ENCODE measurements around the gene CCDC152. TPM values are rescaled to one million over a fixed set of nuclear protein-coding genes. Genes with fewer than 3 reads are reported as not detected.

The CCDC152 gene
- total and polyA plus RNA-seq, 10 of the 15 experiments (the other 5 are each of a cell fraction or from before 2014, with no cell fraction given), result 0.12 to 25.8 (median 13.5) TPM

- TF ChIP-seq, protein P1, sequence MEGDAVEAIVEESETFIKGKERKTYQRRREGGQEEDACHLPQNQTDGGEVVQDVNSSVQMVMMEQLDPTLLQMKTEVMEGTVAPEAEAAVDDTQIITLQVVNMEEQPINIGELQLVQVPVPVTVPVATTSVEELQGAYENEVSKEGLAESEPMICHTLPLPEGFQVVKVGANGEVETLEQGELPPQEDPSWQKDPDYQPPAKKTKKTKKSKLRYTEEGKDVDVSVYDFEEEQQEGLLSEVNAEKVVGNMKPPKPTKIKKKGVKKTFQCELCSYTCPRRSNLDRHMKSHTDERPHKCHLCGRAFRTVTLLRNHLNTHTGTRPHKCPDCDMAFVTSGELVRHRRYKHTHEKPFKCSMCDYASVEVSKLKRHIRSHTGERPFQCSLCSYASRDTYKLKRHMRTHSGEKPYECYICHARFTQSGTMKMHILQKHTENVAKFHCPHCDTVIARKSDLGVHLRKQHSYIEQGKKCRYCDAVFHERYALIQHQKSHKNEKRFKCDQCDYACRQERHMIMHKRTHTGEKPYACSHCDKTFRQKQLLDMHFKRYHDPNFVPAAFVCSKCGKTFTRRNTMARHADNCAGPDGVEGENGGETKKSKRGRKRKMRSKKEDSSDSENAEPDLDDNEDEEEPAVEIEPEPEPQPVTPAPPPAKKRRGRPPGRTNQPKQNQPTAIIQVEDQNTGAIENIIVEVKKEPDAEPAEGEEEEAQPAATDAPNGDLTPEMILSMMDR (IDR thresholded peaks at IDR 0.05 in 2 of 3, conservative IDR thresholded peaks at IDR 0.05 in 1 of 3; ENCODE audit: control insufficient read depth in 2 of 3, extremely low read depth in 1 of 3, insufficient read depth in 1 of 3, low read depth in 3 of 3, low read length in 3 of 3), result no peak
- TF ChIP-seq MTA3 (IDR thresholded peaks at IDR 0.05; ENCODE audit: borderline replicate concordance, low read length) (no peak), YBX1 (IDR thresholded peaks at IDR 0.05) (no peak), ZZZ3 (IDR thresholded peaks at IDR 0.05; ENCODE audit: control insufficient read depth, insufficient read length, low read depth) (no peak), PBX3 (IDR thresholded peaks at IDR 0.05; ENCODE audit: insufficient replicate concordance, low read depth, low read length) (no peak), NR2C1 (IDR thresholded peaks at IDR 0.05) (no peak), NFIC (IDR thresholded peaks at IDR 0.05; ENCODE audit: low read depth, low read length) (peak; percentile 79), ATF7 (IDR thresholded peaks at IDR 0.05; ENCODE audit: low read depth) (no peak), TCF3 (IDR thresholded peaks at IDR 0.05; ENCODE audit: borderline replicate concordance, insufficient read depth, low read depth, low read length) (no peak), TARDBP (IDR thresholded peaks at IDR 0.05; ENCODE audit: borderline replicate concordance) (no peak), ZBTB33 (IDR thresholded peaks at IDR 0.05) (no peak), KLF5 (IDR thresholded peaks at IDR 0.05; ENCODE audit: partially characterized antibody) (no peak), SUPT20H (IDR thresholded peaks at IDR 0.05; ENCODE audit: borderline replicate concordance, control insufficient read depth, low read depth, low read length) (no peak), SMC3 (IDR thresholded peaks at IDR 0.05; ENCODE audit: borderline replicate concordance, low read length) (no peak), RAD51 (IDR thresholded peaks at IDR 0.05) (no peak), SREBF1 (IDR thresholded peaks at IDR 0.05; ENCODE audit: low read length) (no peak), RFX5 (IDR thresholded peaks at IDR 0.05; ENCODE audit: low read depth, low read length) (no peak), IKZF2 (IDR thresholded peaks at IDR 0.05) (0 out of 4 replicates have a peak, but pooled peaks of 1 of the 2 experiments have one; percentile 15), EP300 (IDR thresholded peaks at IDR 0.05; ENCODE audit: borderline replicate concordance in 1 of 2, control insufficient read depth in 1 of 2, low read depth in 2 of 2, low read length in 2 of 2) (no peak)
- TF ChIP-seq, protein P2, sequence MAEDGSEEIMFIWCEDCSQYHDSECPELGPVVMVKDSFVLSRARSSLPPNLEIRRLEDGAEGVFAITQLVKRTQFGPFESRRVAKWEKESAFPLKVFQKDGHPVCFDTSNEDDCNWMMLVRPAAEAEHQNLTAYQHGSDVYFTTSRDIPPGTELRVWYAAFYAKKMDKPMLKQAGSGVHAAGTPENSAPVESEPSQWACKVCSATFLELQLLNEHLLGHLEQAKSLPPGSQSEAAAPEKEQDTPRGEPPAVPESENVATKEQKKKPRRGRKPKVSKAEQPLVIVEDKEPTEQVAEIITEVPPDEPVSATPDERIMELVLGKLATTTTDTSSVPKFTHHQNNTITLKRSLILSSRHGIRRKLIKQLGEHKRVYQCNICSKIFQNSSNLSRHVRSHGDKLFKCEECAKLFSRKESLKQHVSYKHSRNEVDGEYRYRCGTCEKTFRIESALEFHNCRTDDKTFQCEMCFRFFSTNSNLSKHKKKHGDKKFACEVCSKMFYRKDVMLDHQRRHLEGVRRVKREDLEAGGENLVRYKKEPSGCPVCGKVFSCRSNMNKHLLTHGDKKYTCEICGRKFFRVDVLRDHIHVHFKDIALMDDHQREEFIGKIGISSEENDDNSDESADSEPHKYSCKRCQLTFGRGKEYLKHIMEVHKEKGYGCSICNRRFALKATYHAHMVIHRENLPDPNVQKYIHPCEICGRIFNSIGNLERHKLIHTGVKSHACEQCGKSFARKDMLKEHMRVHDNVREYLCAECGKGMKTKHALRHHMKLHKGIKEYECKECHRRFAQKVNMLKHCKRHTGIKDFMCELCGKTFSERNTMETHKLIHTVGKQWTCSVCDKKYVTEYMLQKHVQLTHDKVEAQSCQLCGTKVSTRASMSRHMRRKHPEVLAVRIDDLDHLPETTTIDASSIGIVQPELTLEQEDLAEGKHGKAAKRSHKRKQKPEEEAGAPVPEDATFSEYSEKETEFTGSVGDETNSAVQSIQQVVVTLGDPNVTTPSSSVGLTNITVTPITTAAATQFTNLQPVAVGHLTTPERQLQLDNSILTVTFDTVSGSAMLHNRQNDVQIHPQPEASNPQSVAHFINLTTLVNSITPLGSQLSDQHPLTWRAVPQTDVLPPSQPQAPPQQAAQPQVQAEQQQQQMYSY (CRISPR knock-in tag; IDR thresholded peaks at IDR 0.05), result no peak
These were observed 38.0 kb upstream of the CCDC152 start (continued) for GRCh38 chr5:42718591-42718990.
